GM13977 (cell line): Measurements from ENCODE around the gene TGFB2.

ENCODE experiments used
- DNase-seq: peaks from one replicate; pipeline ENCODE4 v3.0.0; 2012; ENCODE audit warnings: low spot score
- CTCF ChIP-seq: IDR thresholded peaks from 2 replicates; pipeline ENCODE4 v1.5.1; 2012; ENCODE audit warnings: mild to moderate bottlenecking, control low read depth; ENCODE audit not compliant: insufficient read depth; ENCODE audit errors: extremely low read depth, missing control alignments
- in situ Hi-C: fragments of 300-500 bp; cut with MboI; formaldehyde crosslinking; loops from one replicate; pipeline ENCODE4 v1.12.0; 2022; ENCODE audit warnings: low sequenced_read_pairs, low pct_unique_long_range_greater_than_20kb, mixed read lengths, inconsistent platforms; ENCODE audit not compliant: unreplicated experiment

The TGFB2 gene

GRCh38 chr1:218459878-218460711, 115.0 kb downstream of the TGFB2 start:
- TF ChIP-seq CTCF, result no peak
- no peak for DNase-seq
- in situ Hi-C loops, result no loop called here

GRCh38 chr1:218461351-218461750, 116.2 kb downstream of the TGFB2 start:
- no peak for DNase-seq
- no peak for TF ChIP-seq CTCF
- in situ Hi-C loops, result no loop called here

GRCh38 chr1:218462116-218462515, 117.0 kb downstream of the TGFB2 start:
- in situ Hi-C loops, result no loop called here
- DNase-seq, result no peak
- TF ChIP-seq CTCF, result no peak

- no peak for TF ChIP-seq CTCF
- DNase-seq, result no peak
- in situ Hi-C loops, result no loop called here
Measured at GRCh38 chr1:218462587-218462986, 117.5 kb downstream of the TGFB2 start.

DNA sequence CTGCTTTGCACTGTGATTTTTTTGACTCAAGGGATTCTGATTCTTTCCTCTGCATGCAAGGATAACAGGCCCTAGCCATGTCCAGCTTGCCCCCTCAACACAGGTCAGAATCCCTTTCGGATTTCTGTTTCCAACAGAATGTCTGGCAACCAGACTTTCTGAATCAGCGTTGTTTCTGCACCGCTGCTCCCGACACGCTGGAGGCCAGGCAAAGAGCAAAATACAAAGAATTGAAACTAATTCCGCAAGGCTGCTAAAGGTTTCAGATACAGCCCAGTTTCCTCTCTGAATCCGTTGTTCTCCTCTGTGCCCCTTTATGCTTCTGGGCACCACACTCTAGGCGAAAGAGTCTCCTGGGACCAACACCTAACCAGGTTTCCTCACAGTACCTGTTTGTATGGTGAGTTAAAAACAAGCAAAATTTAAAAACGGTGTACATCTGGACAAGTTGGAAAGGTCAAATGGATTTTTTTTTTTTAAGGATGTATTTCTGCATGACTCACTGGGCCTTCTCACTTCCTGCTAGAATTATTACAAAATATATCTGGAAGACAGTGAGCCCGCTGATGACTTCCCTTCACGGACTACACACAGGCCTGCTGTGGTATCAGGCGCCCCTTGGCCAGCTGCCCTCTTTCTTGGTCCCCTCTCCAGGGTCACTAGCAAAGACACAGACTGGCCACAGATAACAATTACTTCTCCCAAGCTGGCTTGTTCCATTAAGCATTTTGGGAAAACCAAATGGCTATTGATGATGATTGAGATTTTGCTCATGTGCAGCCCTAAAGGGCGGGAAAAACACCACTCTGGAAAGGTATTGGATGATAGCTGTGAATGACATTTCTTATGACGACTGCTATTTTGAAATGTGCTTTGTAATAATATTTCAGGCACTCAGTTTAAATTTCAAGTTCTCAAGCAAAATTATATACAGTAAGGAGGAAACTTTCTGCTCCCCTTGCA, 118.3 kb downstream of the TGFB2 start:
- TF ChIP-seq CTCF, result no peak
- in situ Hi-C loops, result no loop called here
- no peak for DNase-seq

GRCh38 chr1:218464871-218465270, 119.7 kb downstream of the TGFB2 start:
- in situ Hi-C loops, result no loop called here
- no peak for DNase-seq
- TF ChIP-seq CTCF, result no peak
